ENCODE results near the gene CBX6.

DNA sequence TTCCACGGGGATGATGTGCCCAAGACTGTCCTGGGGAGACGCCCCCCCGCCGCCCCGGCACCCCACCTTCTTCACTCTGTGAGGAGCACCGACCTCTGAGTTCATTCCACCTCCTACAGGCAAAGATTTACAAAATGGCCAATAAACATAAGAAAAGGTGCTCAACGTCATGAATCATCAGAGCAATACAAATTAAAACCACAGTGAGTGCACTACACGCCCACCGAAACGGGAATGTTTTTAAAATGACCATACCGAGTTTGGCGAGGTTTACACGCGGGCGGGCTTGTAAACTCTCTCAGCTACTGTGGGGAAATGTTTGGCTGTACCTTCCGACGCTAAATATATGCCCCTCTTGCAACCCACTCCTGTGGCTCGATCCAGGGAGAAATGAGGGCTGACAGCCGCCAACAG, 36.1 kb downstream of the CBX6 start:
- TF ChIP-seq, protein P1, sequence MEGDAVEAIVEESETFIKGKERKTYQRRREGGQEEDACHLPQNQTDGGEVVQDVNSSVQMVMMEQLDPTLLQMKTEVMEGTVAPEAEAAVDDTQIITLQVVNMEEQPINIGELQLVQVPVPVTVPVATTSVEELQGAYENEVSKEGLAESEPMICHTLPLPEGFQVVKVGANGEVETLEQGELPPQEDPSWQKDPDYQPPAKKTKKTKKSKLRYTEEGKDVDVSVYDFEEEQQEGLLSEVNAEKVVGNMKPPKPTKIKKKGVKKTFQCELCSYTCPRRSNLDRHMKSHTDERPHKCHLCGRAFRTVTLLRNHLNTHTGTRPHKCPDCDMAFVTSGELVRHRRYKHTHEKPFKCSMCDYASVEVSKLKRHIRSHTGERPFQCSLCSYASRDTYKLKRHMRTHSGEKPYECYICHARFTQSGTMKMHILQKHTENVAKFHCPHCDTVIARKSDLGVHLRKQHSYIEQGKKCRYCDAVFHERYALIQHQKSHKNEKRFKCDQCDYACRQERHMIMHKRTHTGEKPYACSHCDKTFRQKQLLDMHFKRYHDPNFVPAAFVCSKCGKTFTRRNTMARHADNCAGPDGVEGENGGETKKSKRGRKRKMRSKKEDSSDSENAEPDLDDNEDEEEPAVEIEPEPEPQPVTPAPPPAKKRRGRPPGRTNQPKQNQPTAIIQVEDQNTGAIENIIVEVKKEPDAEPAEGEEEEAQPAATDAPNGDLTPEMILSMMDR (IDR thresholded peaks at IDR 0.05), result no peak
- no peak for TF ChIP-seq POLR2A (IDR thresholded peaks at IDR 0.05)

Measured in Peyer's patch (tissue), 4 donors.